HG02884 (cell line): ENCODE results near the gene ACSL1.
"Not testable (repeated sequence)": the region's sequence is repeated elsewhere in the genome, so short reads cannot be mapped to it uniquely, and the experiment has no call there.

Source experiments
- ATAC-seq: cut with Tn5 transposase; IDR thresholded peaks from one replicate; pipeline ENCODE4 v1.9.1; 2021; ENCODE audit warnings: mild to moderate bottlenecking, moderate library complexity; ENCODE audit not compliant: unreplicated experiment

The ACSL1 gene

GRCh38 chr4:184762100-184762499 is 63.7 kb downstream of the ACSL1 start:
- ATAC-seq, result peak; percentile 90

DNA sequence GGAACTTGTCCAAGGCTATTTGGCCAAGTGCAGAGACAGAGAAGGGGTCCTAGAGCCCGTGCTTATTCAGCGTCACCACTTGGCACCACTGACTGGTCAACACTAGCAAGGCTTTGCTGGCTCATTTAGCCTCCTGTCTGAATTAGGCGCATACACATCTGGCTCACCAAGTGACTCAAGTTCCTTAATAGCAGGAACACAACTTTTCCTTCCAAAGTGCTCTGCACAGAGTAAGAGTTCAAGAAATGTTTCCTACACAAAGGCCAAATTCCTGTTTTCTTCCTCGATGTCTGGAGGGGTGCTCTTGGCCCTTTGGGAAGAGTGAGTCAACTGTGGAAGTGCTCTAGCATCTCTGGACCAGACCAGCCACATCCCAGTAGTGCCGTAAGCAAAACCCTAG is 65.1 kb downstream of the ACSL1 start:
- no peak for ATAC-seq

GRCh38 chr4:184757810-184758209 is 68.0 kb downstream of the ACSL1 start:
- no peak for ATAC-seq

GRCh38 chr4:184756399-184756798 is 69.4 kb downstream of the ACSL1 start:
- ATAC-seq, result no peak

DNA sequence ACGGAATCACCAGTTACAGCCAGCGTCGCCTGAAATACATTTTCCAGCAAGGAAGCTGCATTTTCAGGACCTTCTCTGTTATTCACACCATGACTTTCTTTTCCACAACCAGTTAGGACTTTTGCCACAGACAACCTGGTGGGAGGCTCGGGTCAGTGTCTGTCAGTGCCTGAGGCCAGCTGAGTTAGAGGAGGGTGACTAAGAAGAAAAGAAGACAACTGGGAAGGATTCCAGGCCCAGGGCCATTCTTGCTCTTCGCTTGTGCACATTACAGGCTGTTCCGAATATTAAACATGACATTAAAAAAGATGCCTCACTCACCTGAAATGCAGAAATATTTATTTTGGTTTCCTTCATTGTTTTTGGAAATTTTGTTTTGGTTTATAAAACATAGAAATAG is 70.5 kb downstream of the ACSL1 start:
- no peak for ATAC-seq

DNA sequence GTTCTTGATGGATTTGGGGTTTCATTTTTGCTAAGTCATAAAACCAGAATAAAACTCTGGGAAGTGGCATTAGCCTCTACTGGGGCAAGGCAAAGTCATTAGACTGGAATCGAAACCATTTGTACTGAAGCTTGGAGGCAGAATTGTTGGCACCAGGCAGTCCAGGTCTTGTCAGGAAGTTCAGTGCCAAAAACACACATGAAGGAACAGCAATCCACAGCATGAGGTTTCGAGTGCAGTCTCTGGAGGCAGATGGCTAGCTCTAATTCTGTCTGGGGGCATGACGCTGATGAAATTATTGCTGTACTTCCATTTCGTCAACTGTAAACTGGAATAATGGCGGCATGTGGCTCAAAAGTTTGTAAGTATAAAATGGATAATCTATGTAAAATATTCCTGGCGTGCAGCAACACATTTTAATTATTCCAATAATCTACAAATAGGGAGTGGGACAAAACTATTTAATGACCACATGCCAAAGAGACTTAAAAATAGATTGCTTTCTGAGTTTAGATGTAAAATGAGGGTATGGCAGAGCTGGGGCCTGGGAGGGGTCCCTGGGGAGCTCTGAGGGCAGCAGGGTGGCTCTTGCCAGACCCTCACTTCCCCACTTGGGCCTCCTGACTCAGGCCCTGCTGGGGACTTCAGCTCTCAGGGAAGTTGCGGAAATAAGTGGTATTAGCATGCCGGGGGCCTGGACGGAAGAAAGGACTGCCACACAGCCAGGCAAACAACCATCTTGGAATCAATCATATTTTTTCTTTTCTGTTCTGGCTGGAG is 73.1 kb downstream of the ACSL1 start:
- no peak for ATAC-seq

DNA sequence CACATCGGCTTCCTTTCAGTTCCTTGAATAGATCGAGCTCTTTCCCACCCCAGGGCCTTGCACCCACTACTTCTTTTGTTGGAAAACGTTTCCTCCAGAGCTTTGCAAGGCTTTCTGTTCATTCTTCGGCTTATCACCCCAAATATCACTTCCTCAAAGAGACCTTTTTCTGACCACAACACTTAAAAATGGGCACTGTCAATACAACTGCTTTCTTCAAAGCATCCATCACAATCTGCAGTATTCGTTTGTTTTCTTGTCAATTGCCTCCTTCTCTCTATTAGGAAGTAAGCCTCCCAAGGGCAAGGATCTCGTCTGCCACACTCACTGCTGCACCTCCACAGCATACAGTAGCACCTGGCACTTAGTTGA is 74.2 kb downstream of the ACSL1 start:
- no peak for ATAC-seq

- ATAC-seq, result no peak
These were observed 74.7 kb downstream of the ACSL1 start for GRCh38 chr4:184750926-184751584.

- no peak for ATAC-seq
These were observed 77.5 kb downstream of the ACSL1 start for GRCh38 chr4:184748251-184748652.

DNA sequence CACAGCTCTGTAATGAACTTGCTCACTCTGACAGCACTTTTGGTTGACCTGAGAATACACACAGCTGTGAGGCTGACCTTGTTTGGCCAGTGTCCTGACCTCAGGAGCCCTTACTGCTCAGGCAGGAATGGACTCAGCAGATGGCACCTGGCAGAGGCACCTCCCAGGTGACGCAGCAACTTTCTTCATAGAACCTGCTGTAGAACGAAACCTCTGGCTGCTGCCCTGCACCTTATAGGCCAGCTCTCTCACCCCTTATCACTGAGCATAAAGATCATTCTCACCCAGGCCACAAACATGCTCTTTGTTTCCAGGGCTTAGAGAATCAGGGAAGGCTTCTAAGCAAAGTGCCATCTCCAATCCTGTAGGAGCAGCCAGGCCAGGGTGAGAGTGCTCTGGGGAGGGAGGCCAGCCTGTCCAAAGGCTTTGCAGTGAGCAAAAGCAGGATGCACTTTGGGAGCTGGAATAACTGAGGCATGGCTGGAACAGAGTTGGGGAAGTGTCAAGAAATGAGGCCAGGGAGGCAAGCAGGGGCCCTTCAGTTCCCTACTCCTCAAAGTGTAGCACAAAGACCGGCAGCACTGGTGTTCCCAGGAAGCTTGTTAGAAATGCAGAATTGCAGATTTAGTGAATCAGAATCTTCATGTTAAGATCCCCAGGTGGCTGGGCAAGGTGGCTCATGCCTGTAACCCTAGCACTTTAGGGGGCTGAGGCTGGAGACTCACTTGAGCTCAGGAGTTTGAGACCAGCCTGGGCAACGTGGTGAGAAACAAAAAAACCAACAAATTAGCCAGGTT is 78.5 kb downstream of the ACSL1 start:
- no peak for ATAC-seq

DNA sequence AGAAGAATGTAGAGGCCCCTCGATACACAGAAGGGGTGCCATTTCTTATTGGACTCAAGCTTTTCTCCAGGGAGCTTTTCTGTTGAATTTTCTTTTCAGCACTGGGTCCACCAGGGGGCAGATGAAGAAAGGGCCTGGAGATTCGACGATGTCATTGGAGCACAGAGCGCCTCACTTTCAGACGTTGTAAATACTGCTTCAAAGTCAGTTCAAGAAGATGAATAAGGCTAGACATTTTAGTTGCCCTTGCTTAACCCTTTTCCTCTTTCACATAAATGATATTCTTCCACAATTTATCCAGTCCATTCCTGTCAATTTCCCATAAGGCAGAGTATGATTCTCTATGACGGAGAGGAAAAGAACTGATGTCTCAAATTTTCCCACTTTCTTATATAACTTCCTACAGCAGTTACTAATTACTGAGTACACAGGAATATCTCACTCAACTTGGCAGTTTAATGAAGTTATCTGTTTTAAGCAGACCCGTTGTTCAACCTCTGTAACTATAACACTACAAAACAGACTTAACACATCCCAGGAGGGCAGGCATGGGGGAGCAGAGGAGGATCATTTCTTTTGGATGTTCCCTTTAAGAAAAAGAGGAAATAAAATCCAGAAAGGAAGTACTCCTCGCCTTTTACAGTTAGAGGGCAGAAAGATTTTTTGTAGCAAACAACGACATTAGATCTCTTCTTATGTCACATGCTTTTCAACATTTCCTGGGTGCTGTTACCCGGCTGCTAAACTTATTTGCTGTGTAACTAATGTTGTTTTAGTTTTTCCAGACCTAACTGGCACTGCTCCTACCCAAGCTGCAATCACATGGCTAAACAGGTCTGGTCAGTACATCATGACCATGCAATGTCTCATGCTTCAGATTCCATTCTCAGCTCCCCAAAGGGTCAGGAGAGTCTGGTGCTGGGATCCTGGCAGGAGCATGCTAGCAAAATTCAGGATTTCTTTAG is 79.7 kb downstream of the ACSL1 start:
- ATAC-seq, result peak; percentile 73

GRCh38 chr4:184744236-184744635 is 81.5 kb downstream of the ACSL1 start:
- ATAC-seq, result no peak

DNA sequence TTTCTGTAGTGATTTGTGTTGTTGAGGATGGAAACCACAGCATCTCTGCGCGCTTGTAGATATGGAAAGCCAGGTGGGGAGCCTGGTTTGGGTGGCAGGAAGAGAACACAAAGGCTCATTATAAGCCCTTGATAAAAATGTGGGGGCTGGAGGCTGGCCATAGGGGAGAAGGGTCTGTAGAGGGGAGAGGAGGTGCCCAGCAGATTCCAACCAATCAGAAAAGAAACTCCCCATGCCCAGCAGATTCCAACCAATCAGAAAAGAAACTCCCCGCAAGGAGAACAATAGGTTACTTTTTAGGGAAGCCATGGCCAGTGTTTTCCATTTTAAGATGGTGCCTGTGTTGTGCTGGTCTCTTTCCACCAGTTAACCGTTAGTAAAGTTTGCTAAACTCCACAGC is 82.1 kb downstream of the ACSL1 start:
- no peak for ATAC-seq

DNA sequence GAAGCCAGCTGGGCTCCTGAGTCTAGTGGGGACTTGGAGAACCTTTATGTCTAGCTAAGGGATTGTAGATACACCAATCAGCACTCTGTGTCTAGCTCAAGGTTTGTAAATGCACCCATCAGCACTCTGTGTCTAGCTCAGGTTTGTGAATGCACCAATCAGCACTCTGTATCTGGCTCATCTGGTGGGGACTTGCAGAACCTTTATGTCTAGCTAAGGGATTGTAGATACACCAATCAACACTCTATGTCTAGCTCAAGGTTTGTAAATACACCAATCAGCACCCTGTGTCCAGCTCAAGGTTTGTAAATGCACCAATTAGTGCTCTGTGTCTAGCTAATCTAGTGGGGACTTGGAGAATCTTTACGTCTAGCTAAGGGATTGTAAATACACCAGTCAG is 84.1 kb downstream of the ACSL1 start:
- ATAC-seq, result not testable (repeated sequence)

DNA sequence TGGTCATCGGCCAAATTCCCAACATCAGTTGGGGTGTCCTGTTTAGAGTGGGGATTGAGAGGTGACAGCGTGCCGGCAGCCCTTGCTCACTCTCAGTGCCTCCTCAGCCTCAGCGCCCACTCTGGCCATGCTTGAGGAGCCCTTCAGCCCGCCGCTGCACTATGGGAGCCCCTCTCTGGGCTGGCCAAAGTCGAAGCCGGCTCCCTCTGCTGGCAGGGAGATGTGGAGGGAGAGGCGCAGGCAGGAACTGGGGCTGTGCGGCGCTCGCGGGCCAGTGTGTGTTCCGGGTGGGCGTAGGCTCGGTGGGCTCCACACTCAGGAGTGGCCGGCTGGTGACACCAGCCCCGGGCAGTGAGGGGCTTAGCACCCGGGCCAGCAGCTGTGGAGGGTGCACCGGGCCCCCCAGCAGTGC is 84.8 kb downstream of the ACSL1 start:
- no peak for ATAC-seq

GRCh38 chr4:184739575-184739974 is 86.2 kb downstream of the ACSL1 start:
- ATAC-seq, result not testable (repeated sequence)

DNA sequence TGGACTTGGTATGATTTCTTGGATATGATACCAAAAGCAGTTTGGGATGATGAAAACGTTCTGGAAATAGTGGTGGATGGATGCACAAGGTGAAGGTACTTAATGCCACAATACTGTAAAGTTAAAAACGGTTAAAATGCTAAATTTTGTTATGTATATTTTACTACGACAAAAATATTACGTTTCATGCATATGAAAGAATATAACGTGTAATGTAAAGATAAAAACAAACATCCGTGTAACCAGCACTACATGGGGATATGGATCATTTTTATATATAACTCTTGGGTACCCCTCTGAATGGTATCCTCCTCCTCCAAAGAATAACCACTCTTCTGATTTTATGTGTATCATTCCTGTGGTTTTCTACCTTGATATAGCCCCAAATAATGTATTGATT is 91.0 kb downstream of the ACSL1 start:
- no peak for ATAC-seq

GRCh38 chr4:184733654-184734524 is 91.9 kb downstream of the ACSL1 start, which contains the start of gene CENPU:
CENPU (minus strand) TSS chr4:184734096; CDS start chr4:184734062, 34 bp downstream.
- ATAC-seq, result peak; percentile 80

- no peak for ATAC-seq
These were observed 93.6 kb downstream of the ACSL1 start for GRCh38 chr4:184732126-184732525.

GRCh38 chr4:184731056-184731455 is 94.7 kb downstream of the ACSL1 start:
- no peak for ATAC-seq
